HG02870 (cell line): Measurements from ENCODE around the gene UBAC1.
"Not testable (repeated sequence)": the region's sequence is repeated elsewhere in the genome, so short reads cannot be mapped to it uniquely, and the experiment has no call there.

Experiments
- ATAC-seq: cut with Tn5 transposase; IDR thresholded peaks from one replicate; pipeline ENCODE4 v1.9.1; 2021; ENCODE audit warnings: mild to moderate bottlenecking, moderate library complexity; ENCODE audit not compliant: unreplicated experiment

Gene UBAC1

GRCh38 chr9:135979547-135980166, 18.5 kb upstream of the UBAC1 start:
- no peak for ATAC-seq

- no peak for ATAC-seq
These were observed 17.7 kb upstream of the UBAC1 start for GRCh38 chr9:135978642-135979546.

- no peak for ATAC-seq
These were observed 15.8 kb upstream of the UBAC1 start for GRCh38 chr9:135976944-135977343.

GRCh38 chr9:135976531-135976930, 15.4 kb upstream of the UBAC1 start:
- ATAC-seq: no peak

GRCh38 chr9:135975834-135976233, 14.7 kb upstream of the UBAC1 start:
- no peak for ATAC-seq

GRCh38 chr9:135974220-135974573, 13.0 kb upstream of the UBAC1 start:
- no peak for ATAC-seq

GRCh38 chr9:135973277-135974219, 12.4 kb upstream of the UBAC1 start:
- ATAC-seq: no peak

GRCh38 chr9:135971892-135972291, 10.7 kb upstream of the UBAC1 start:
- ATAC-seq: no peak

DNA sequence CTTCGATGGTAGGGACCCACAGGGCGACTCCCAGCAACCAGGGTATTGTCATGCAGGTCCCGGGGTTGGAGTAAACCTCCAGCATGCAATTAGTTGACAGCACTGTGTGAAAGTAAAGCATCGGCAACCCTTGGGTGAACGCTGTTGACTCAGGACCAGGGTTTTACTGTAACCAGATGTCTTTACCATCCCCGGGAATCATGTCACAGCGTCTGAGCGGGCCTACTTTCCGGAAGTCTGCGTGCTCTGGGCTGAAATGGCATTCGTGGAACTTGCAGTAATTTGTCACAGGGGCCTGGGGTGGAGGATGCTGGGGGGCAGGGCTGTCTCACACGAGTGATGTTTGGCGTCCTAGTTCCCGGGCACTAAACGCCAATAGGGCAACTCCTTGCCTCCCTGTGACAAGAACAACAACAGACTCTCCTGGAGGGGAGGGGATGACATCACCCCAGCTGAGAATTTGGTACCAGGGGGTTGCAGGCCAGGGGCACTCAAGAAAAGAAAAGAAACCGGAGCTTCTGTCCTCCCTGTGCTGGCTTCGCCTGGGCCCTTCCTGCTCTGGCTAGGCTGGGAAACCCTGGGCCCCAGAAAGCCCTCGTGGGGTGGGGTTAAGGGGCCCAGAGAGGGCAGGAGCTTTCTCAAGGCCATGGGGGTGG, 10.1 kb upstream of the UBAC1 start:
- ATAC-seq: no peak

- ATAC-seq: no peak
These were observed 9.1 kb upstream of the UBAC1 start for GRCh38 chr9:135970128-135970815.

DNA sequence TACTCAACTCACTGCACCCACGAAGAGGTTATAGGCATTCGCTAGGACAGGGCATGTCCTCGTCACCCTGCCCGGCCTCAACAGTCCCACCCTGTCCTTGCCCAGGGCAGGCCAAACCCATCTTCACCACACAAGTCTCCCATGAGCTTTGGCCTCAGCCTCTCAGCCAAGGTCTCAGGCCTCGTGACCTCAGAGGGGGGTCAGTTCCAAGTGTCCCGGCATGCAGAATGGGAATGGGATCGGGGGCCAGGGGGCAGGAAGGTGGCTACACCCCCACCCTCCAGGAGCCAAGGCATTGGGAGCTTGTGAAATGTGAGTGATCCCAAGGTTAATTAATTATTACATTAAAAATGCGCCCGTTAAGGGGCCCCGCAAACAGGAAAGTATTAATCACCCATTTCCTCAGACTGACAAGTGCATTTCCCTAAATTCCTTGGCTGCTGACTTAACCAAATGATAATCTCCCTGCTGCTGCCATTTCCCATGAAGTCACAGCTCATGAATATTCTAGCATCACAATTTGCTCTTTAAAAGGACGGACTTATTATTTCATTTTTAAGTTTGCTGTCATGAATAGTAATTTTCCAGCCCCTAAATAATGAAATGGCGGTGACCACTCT, 8.0 kb upstream of the UBAC1 start:
- ATAC-seq: no peak

DNA sequence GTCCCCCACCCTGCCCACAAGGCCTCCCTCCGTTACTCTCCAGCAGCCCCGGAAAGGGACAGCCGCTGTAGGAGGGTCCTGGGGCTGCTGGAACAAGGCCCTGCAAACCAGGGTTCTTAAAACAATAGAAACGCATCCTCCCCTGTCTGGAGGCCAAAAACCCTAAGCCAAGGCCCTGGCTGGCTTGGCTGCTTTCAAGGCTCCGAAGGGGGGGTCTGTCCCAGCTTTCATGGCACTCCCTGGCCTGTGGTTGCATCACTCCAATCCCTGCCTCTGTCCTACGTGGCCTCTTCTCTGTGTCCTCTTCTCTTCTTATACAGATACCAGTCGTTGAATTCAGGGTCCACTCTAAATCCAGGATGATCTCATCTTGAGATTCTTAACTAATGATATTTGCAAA, 7.4 kb upstream of the UBAC1 start:
- no peak for ATAC-seq

GRCh38 chr9:135968083-135968476, 6.9 kb upstream of the UBAC1 start:
- no peak for ATAC-seq

DNA sequence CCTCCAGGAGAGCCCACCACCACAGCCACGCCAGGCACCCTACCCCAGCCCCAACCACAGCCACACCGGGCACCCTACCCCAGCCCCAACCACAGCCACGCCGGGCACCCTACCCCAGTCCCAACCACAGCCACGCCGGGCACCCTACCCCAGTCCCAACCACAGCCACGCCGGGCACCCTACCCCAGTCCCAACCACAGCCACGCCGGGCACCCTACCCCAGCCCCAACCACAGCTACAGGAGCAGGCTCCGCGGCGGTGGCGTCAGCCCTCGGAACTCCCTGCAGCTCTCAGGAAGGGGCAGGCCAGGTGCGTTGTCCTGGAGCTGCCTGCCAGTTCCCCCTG, 5.7 kb upstream of the UBAC1 start:
- not testable (repeated sequence) for ATAC-seq

- no peak for ATAC-seq
These were observed 4.1 kb upstream of the UBAC1 start for GRCh38 chr9:135965124-135965756.

- no peak for ATAC-seq
These were observed 2.8 kb upstream of the UBAC1 start for GRCh38 chr9:135963938-135964337.

DNA sequence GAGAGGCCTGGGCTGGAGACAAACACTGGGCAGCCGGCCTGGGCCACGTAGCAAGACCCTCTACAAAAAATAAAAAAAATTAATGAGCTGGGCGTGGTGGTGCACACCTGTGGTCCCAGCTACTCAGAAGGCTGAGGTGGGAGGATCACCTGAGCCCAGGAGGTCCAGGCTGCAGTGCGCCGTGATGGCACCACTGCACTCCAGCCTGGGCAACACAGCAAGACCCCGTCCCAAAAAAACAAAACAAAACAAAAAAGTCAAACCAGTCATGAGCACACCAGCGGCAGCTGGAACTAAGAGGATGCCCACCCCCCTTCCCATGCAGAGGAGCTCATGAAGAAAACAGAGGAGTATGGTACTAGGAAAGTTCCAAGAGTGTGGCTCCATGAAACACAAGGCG, 2.2 kb upstream of the UBAC1 start:
- no peak for ATAC-seq

DNA sequence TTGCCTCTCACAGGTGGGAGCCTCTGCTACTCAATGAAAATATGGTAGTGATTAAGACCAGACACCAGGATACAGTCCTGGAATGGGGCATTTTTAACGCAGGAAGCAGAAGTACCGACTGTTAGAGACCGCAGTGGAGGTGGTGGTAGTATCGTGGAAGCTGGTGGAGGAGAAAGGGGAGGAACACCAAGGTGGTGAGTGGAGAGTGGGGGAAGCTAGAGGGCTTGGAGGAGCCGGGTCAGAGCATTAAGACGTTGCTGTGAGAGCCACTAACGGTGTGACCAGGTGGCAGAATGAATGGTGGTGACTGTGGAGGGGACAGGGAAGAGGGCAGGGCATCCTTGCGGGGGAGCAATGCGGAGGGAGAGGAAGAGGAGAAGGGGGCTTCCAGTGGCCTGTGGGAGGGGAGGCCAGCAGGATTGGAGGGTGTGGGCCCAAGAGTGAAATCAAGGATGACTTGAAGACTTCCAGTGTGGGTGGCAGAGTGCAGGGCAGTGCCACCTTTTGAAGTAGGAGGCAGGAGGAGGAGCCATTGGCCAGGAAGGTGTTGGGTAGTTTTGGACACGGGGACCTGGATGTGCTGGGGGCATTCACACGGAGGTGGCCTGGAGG, 1.6 kb upstream of the UBAC1 start:
- no peak for ATAC-seq
